Measurements from ENCODE around the gene SCRN2. TPM values are rescaled to one million over a fixed set of nuclear protein-coding genes. Genes with fewer than 3 reads are reported as not detected.

Gene SCRN2
- total RNA-seq, 1 experiment from 2014 or later, result 60.2 TPM

GRCh38 chr17:47846716-47847340 is 5.8 kb upstream of the SCRN2 start:
- DNase-seq (ENCODE audit: low read depth), result no peak

- DNase-seq (ENCODE audit: low read depth), result no peak
These were observed 4.6 kb upstream of the SCRN2 start for GRCh38 chr17:47845716-47846075.

- peak; percentile 22 for DNase-seq (ENCODE audit: low read depth)
These were observed 4.0 kb upstream of the SCRN2 start for GRCh38 chr17:47844814-47845715.

GRCh38 chr17:47844227-47844626 is 3.2 kb upstream of the SCRN2 start:
- DNase-seq (ENCODE audit: low read depth), result no peak

GRCh38 chr17:47843391-47843730 is 2.3 kb upstream of the SCRN2 start:
- no peak for DNase-seq (ENCODE audit: low read depth)

GRCh38 chr17:47841488-47842291 is 617 bp upstream of the SCRN2 start:
- DNase-seq (ENCODE audit: low read depth), result no peak

- DNase-seq (ENCODE audit: low read depth), result no peak
These were observed 902 bp downstream of the SCRN2 start for GRCh38 chr17:47840001-47840741.

GRCh38 chr17:47839071-47839470 is 2.0 kb downstream of the SCRN2 start:
- DNase-seq (ENCODE audit: low read depth), result no peak

- no peak for DNase-seq (ENCODE audit: low read depth)
These were observed 2.4 kb downstream of the SCRN2 start for GRCh38 chr17:47838636-47839035.

GRCh38 chr17:47837401-47838039 is 3.6 kb downstream of the SCRN2 start:
- DNase-seq (ENCODE audit: low read depth), result peak; percentile 84

GRCh38 chr17:47836601-47837000 is 4.5 kb downstream of the SCRN2 start:
- no peak for DNase-seq (ENCODE audit: low read depth)

- DNase-seq (ENCODE audit: low read depth), result no peak
These were observed 6.3 kb downstream of the SCRN2 start for GRCh38 chr17:47834756-47835155.

GRCh38 chr17:47831934-47832327 is 9.1 kb downstream of the SCRN2 start:
- DNase-seq (ENCODE audit: low read depth), result no peak

- DNase-seq (ENCODE audit: low read depth), result peak; percentile 85
These were observed 9.8 kb downstream of the SCRN2 start, which contains the start of the genes LRRC46 and MRPL10 for GRCh38 chr17:47831003-47831933. TSS of gene LRRC46 (plus strand) at chr17:47831670. CDS start at chr17:47831990, 320 bp downstream. TSS of gene MRPL10 (minus strand) at chr17:47831541. CDS start at chr17:47831511, 30 bp downstream.

GRCh38 chr17:47830396-47831002 is 10.6 kb downstream of the SCRN2 start:
- no peak for DNase-seq (ENCODE audit: low read depth)

GRCh38 chr17:47829870-47830269 is 11.2 kb downstream of the SCRN2 start:
- DNase-seq (ENCODE audit: low read depth), result no peak

GRCh38 chr17:47823519-47823918 is 17.6 kb downstream of the SCRN2 start:
- DNase-seq (ENCODE audit: low read depth), result no peak

- no peak for DNase-seq (ENCODE audit: low read depth)
These were observed 18.3 kb downstream of the SCRN2 start for GRCh38 chr17:47822785-47823184.

Data from LHCN-M2 (cell line).